Neural cell (in vitro differentiated cells): ENCODE results near the gene SEPTIN8.

Source experiments
- TAF1 ChIP-seq: IDR thresholded peaks from 2 replicates; pipeline ENCODE4 v1.6.1; 2012; ENCODE audit warnings: low read depth
- TF ChIP-seq, protein P1 (sequence below): fragments of 450-650 bp; IDR thresholded peaks from 2 replicates; pipeline ENCODE4 v1.5.1; 2014; ENCODE audit warnings: antibody characterized with exemption, mild to moderate bottlenecking, moderate library complexity; ENCODE audit not compliant: poor library complexity, severe bottlenecking
- TF ChIP-seq, protein P2 (sequence below): IDR thresholded peaks from 2 replicates; pipeline ENCODE4 v1.6.1; 2012; ENCODE audit warnings: borderline replicate concordance

DNA sequence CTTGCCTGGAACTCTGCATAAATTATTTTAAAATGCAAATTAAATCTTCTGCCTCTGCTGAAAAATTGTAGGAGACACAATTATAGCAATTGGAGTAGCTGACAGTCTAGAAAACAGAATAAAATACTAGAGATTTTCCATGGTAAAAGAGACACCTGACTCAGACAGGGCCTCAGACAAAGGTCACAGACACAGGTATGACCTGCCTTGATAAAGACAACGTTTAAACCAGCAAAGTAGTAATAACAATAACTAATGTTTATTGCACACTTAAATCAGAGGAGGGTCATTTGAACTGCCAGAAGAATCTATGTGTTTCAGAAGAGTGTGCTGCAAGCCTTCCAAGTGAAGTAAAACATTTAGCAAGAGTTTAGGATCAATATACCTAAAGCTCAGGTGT lies 40.0 kb upstream of the SEPTIN8 start:
- TF ChIP-seq, protein P1, sequence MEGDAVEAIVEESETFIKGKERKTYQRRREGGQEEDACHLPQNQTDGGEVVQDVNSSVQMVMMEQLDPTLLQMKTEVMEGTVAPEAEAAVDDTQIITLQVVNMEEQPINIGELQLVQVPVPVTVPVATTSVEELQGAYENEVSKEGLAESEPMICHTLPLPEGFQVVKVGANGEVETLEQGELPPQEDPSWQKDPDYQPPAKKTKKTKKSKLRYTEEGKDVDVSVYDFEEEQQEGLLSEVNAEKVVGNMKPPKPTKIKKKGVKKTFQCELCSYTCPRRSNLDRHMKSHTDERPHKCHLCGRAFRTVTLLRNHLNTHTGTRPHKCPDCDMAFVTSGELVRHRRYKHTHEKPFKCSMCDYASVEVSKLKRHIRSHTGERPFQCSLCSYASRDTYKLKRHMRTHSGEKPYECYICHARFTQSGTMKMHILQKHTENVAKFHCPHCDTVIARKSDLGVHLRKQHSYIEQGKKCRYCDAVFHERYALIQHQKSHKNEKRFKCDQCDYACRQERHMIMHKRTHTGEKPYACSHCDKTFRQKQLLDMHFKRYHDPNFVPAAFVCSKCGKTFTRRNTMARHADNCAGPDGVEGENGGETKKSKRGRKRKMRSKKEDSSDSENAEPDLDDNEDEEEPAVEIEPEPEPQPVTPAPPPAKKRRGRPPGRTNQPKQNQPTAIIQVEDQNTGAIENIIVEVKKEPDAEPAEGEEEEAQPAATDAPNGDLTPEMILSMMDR = no peak
- TF ChIP-seq TAF1 = no peak
- TF ChIP-seq, protein P2, sequence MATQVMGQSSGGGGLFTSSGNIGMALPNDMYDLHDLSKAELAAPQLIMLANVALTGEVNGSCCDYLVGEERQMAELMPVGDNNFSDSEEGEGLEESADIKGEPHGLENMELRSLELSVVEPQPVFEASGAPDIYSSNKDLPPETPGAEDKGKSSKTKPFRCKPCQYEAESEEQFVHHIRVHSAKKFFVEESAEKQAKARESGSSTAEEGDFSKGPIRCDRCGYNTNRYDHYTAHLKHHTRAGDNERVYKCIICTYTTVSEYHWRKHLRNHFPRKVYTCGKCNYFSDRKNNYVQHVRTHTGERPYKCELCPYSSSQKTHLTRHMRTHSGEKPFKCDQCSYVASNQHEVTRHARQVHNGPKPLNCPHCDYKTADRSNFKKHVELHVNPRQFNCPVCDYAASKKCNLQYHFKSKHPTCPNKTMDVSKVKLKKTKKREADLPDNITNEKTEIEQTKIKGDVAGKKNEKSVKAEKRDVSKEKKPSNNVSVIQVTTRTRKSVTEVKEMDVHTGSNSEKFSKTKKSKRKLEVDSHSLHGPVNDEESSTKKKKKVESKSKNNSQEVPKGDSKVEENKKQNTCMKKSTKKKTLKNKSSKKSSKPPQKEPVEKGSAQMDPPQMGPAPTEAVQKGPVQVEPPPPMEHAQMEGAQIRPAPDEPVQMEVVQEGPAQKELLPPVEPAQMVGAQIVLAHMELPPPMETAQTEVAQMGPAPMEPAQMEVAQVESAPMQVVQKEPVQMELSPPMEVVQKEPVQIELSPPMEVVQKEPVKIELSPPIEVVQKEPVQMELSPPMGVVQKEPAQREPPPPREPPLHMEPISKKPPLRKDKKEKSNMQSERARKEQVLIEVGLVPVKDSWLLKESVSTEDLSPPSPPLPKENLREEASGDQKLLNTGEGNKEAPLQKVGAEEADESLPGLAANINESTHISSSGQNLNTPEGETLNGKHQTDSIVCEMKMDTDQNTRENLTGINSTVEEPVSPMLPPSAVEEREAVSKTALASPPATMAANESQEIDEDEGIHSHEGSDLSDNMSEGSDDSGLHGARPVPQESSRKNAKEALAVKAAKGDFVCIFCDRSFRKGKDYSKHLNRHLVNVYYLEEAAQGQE = no peak
